ENCODE measurements around the gene KCNG1. TPM values are rescaled to one million over a fixed set of nuclear protein-coding genes. Genes with fewer than 3 reads are reported as not detected.

The KCNG1 gene
- total RNA-seq, 2 donors from 2014 or later, result 4.9 to 6.2 TPM

DNA sequence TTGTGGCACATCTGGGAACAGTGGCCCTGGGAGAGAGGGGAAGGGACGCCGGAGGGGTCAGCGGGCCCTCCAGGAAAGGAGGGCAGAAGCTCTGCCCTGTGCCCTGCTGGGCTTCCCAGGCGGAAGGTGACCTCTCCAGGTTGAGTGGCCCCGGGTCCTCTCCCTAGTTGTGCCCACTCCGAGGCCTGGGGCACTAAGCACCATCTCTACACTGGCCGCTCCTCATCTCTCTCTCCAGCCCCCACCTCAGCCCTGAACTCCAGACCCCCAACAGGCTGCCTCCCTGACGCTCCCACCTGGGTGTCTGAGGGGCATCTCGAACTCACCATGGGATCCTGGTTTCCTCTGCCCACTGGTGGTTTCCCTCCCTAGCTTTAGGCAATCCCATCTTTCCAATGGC, 18.1 kb downstream of the KCNG1 start:
- intact Hi-C loops (cut with DNase I), result no loop called here

DNA sequence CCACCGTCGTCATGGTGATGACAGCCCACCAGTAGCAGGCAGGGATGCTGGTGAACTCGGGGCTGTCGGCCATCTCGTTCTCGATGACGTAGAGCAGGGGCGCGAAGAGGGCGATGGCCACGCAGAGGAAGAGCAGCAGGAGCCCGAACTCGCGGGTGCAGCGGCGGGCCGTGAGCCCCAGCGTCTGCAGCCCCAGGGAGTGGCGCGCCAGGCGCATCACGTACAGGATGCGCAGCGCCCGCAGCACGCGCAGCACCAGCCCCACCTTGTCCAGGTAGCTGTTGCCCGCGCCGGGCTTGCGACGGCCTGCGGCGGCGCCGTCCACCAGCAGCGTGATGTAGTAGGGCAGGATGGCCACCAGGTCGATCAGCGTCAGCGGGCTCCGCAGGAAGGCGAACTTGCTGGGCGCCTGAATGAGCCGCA, 18.6 kb downstream of the KCNG1 start:
- 85 to 86% methylated on average over 29 to 33 of the region's 44 CpGs for WGBS, 2 donors
- no peaks in the 10 kb centered on the region for H3K27me3 ChIP-seq
- H3K4me3 ChIP-seq, result no peak overlapping the region
- H3K4me1 ChIP-seq, result no peaks in the 10 kb centered on the region
- no peak overlapping the region for H3K27ac ChIP-seq
- no peak for TF ChIP-seq POLR2A (IDR thresholded peaks at IDR 0.05)
- TF ChIP-seq, protein P1, sequence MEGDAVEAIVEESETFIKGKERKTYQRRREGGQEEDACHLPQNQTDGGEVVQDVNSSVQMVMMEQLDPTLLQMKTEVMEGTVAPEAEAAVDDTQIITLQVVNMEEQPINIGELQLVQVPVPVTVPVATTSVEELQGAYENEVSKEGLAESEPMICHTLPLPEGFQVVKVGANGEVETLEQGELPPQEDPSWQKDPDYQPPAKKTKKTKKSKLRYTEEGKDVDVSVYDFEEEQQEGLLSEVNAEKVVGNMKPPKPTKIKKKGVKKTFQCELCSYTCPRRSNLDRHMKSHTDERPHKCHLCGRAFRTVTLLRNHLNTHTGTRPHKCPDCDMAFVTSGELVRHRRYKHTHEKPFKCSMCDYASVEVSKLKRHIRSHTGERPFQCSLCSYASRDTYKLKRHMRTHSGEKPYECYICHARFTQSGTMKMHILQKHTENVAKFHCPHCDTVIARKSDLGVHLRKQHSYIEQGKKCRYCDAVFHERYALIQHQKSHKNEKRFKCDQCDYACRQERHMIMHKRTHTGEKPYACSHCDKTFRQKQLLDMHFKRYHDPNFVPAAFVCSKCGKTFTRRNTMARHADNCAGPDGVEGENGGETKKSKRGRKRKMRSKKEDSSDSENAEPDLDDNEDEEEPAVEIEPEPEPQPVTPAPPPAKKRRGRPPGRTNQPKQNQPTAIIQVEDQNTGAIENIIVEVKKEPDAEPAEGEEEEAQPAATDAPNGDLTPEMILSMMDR (IDR thresholded peaks at IDR 0.05), result no peak
- DNase-seq (no peak), ATAC-seq (no peak)
- H3K36me3 ChIP-seq (replicated peaks in 1 of 2; ENCODE audit: insufficient read depth in 1 of 2, low read depth in 2 of 2), result no peaks in the 10 kb centered on the region
- intact Hi-C loops (cut with DNase I), result no loop called here
- no peaks in the 10 kb centered on the region for H3K9me3 ChIP-seq

More for the DNA sequence above, 18.1 kb downstream of the KCNG1 start:
- H3K4me1 ChIP-seq, result no peaks in the 10 kb centered on the region
- H3K36me3 ChIP-seq (replicated peaks in 1 of 2; ENCODE audit: insufficient read depth in 1 of 2, low read depth in 2 of 2), result no peaks in the 10 kb centered on the region
- no peak for ATAC-seq
- no peaks in the 10 kb centered on the region for H3K9me3 ChIP-seq
- DNase-seq, result no peak
- no peak overlapping the region for H3K4me3 ChIP-seq
- no peak for TF ChIP-seq POLR2A (IDR thresholded peaks at IDR 0.05)
- TF ChIP-seq, protein P1 (IDR thresholded peaks at IDR 0.05), result no peak
- H3K27me3 ChIP-seq, result no peaks in the 10 kb centered on the region
- no peak overlapping the region for H3K27ac ChIP-seq
- 72 to 77% methylated on average over 9 of the region's 9 CpGs for WGBS, 2 donors

DNA sequence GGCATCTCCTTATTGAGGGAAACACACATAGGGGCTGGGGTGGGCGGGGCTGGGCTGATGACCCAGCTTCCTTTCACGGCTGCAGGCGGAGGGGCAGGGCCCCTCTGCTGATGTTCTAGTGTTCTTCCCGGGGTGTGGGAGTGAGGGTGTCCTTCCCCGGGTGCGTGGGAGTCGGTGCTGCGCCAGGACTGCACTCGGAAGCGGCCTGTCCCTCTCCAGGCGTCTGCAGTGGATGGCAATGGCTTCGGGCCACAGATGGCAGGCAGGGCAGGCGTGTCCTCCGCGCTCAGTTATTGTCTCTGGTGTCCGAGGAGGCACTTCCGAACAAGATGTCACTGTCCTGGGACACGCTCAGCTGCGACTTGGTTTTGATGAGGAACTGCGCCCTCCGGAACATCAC, 19.2 kb downstream of the KCNG1 start:
- no peak for ATAC-seq
- Histone ChIP-seq H3K9me3 (no peaks in the 10 kb centered on the region), H3K27me3 (no peaks in the 10 kb centered on the region), H3K4me1 (no peaks in the 10 kb centered on the region), H3K27ac (no peak overlapping the region), H3K36me3 (replicated peaks in 1 of 2; ENCODE audit: insufficient read depth in 1 of 2, low read depth in 2 of 2) (no peaks in the 10 kb centered on the region), H3K4me3 (no peak overlapping the region)
- WGBS, 2 donors, result 59 to 60% methylated on average over 13 to 21 of the region's 21 CpGs
- intact Hi-C loops (cut with DNase I), result no loop called here
- TF ChIP-seq POLR2A (IDR thresholded peaks at IDR 0.05), result no peak
- TF ChIP-seq, protein P1 (IDR thresholded peaks at IDR 0.05), result no peak
- DNase-seq, result no peak

DNA sequence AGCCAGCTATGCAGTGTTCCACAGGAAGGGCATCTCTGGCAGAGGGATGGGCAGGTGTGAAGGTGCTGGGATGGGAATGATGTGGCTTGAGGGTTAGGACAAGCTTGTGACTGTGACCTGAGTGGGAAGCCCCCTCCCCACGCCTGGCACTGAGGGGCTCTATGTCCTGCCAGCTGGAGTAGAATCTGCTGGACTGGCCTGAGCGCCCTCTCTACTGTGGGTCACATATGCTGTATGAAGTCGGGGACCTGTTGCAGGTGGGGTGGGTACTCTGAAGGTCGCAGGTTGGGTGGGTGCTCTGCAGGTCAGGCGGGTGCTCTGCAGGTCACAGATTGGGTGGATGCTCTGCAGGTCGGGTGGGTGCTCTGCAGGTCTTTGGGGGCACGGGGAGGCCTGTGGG, 20.3 kb downstream of the KCNG1 start:
- no peak overlapping the region for H3K4me3 ChIP-seq
- intact Hi-C loops (cut with DNase I), result no loop called here
- H3K27me3 ChIP-seq, result no peaks in the 10 kb centered on the region
- no peak overlapping the region for H3K27ac ChIP-seq
- WGBS, 2 donors, result 45 to 57% methylated on average over 5 to 7 of the region's 7 CpGs
- DNase-seq, result no peak
- ATAC-seq, result no peak
- TF ChIP-seq, protein P1 (IDR thresholded peaks at IDR 0.05), result no peak
- TF ChIP-seq POLR2A (IDR thresholded peaks at IDR 0.05), result no peak
- no peaks in the 10 kb centered on the region for H3K36me3 ChIP-seq (replicated peaks in 1 of 2; ENCODE audit: insufficient read depth in 1 of 2, low read depth in 2 of 2)
- no peaks in the 10 kb centered on the region for H3K4me1 ChIP-seq
- no peaks in the 10 kb centered on the region for H3K9me3 ChIP-seq

DNA sequence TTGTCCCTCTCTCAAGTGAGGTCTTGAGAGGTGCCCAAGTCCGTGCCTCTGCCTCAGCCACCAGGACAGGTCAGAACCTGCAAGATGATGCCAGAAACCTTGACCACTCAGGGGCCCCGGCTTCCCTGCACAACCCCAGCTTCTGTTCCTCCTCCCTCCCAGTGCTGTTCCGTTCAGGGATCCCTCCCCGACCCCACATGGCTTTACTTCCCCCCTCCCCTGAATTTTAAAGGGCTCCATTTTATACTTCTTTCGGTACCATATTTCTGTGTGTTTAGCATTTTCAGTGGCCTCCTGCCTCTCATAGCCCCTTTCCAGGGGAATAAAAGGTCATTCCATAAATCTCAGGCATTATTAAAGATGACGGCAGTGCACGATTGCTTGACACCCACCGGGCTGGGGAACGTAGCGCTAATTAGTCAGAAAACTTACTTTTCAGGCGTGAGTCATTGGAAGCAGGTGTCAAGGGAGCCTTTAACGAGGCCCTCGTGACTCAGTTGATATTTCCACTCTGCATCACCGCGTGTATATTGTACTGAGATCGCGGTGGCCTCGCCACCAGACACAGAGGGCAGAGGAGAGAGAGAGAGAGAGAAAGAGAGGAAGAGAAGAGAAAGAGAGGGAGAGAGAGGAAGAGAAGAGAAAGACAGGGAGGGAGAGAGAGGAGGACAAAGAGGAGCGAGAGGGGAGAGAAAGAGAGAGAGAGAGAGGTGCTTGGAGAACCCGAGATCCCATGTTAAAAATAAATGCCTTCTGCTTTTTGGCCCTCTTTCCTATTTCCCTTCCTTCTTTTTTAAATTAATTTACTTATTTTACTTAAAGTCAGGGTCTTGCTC, 21.3 kb downstream of the KCNG1 start:
- intact Hi-C loops (cut with DNase I), result no loop called here
- DNase-seq, result no peak
- no peaks in the 10 kb centered on the region for H3K4me1 ChIP-seq
- H3K27me3 ChIP-seq, result no peaks in the 10 kb centered on the region
- no peaks in the 10 kb centered on the region for H3K36me3 ChIP-seq (replicated peaks in 1 of 2; ENCODE audit: insufficient read depth in 1 of 2, low read depth in 2 of 2)
- H3K27ac ChIP-seq, result no peak overlapping the region
- H3K9me3 ChIP-seq, result no peaks in the 10 kb centered on the region
- 61 to 65% methylated on average over 20 of the region's 20 CpGs for WGBS, 2 donors
- no peak for ATAC-seq
- TF ChIP-seq POLR2A (IDR thresholded peaks at IDR 0.05), result no peak
- TF ChIP-seq, protein P1 (IDR thresholded peaks at IDR 0.05), result no peak
- H3K4me3 ChIP-seq, result no peak overlapping the region

Data from body of pancreas (tissue), 4 donors.